NB4 (cell line): ENCODE data around the gene TENM4.

ENCODE experiments used
- DNase-seq: peaks from one replicate; pipeline ENCODE4 v3.0.0; 2010; ENCODE audit warnings: low read depth
- H3K4me3 ChIP-seq: one replicate; pipeline ENCODE4 v1.5.1; 2011; ENCODE audit warnings: mild to moderate bottlenecking, low read depth, low read length, moderate library complexity
- MYC ChIP-seq: IDR thresholded peaks from 2 replicates; pipeline ENCODE4 v1.6.1; 2011; ENCODE audit warnings: low read depth, low read length
- POLR2A ChIP-seq: IDR thresholded peaks from 2 replicates; pipeline ENCODE4 v1.6.1; 2011; ENCODE audit warnings: mild to moderate bottlenecking; ENCODE audit not compliant: insufficient read length; ENCODE audit errors: extremely low read depth
- TF ChIP-seq, protein P1 (sequence below): IDR thresholded peaks from one replicate; pipeline ENCODE4 v1.5.1; 2012; ENCODE audit warnings: low read depth, low read length
- TF ChIP-seq, protein P2 (sequence below): IDR thresholded peaks from 2 replicates; pipeline ENCODE4 v1.6.1; 2011; ENCODE audit warnings: low read depth, low read length

TENM4 gene

DNA sequence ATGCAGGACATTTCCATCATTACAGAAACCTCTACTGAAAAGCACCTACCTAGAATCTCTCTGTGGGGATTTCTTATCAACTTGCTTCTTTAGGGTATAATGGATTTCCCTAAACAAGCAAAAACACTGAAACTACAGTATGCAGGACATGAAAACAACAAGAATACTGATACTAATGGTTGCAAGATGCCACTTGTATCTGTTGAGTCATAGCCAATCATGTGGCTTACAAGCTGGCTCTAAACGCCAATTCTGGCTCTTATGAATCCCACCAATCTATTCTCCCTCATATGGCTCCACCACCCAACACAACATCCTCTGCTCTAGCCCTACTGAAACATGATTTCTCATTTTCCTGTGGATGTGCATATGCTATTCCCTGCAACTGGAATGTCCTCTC is 22.6 kb downstream of the TENM4 start:
- H3K4me3 ChIP-seq = no peak overlapping the region
- no peak for DNase-seq
- TF ChIP-seq POLR2A = no peak

DNA sequence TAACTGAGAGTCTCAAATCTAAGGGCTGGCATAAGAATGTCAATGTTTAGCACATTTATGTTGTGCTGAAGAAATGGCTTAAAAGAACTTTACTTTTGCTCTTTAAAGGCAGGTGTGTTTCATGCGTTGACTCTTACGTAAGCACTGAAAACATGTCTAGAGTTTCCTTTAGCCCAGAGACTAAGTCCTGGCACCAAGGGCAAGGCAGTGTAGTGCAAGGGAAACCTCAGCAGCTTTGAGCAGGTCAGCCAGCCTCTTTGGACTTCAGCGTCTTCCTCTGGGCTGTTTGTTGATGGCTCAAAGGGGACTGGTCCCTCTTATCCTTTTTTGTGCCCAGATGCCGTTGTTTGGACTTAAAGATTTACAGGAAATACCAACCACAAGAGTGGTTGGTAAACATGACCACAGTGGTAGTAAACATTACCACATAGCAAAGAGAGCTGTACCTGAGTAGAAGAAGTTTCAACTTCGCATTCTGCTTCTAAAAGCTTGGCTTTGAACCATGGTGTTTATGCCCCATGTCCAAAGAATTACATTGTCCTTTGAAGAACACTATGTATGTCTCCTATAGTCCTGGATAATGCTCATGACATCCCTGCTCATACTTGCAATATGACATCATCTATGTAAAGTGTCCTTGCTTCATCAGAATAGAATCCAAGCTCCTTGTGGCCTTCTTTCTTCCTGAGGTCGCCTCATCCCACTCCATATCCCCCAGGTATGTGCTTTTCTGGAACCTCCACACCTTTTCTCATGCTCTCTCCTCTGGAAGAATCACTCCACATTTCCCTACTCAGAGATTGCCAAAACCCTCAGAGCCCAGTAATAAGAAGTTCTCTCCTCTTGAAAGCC is 23.5 kb downstream of the TENM4 start:
- TF ChIP-seq POLR2A (no peak), MYC (no peak)
- no peak for DNase-seq
- H3K4me3 ChIP-seq = no peak overlapping the region

DNA sequence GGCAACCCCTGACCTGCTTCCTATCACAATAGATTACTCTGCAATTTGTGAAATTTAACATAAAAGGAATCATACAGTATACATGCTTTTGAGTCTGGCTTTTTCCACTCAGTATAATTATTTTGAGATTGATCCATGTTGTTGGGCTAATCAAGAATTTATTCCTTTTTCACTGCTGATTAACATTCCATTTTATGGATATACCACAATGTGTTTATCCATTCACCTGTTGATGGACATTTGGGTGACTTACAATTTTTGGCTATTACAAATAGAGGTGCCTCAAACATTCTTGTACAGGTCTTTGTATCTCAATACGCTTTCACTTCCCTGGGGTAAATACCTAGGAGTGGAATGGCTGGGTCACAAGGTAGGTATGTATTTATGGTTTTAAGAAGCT is 24.9 kb downstream of the TENM4 start:
- DNase-seq = no peak
- H3K4me3 ChIP-seq = no peak overlapping the region
- TF ChIP-seq, protein P1, sequence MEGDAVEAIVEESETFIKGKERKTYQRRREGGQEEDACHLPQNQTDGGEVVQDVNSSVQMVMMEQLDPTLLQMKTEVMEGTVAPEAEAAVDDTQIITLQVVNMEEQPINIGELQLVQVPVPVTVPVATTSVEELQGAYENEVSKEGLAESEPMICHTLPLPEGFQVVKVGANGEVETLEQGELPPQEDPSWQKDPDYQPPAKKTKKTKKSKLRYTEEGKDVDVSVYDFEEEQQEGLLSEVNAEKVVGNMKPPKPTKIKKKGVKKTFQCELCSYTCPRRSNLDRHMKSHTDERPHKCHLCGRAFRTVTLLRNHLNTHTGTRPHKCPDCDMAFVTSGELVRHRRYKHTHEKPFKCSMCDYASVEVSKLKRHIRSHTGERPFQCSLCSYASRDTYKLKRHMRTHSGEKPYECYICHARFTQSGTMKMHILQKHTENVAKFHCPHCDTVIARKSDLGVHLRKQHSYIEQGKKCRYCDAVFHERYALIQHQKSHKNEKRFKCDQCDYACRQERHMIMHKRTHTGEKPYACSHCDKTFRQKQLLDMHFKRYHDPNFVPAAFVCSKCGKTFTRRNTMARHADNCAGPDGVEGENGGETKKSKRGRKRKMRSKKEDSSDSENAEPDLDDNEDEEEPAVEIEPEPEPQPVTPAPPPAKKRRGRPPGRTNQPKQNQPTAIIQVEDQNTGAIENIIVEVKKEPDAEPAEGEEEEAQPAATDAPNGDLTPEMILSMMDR = no peak
- TF ChIP-seq, protein P2, sequence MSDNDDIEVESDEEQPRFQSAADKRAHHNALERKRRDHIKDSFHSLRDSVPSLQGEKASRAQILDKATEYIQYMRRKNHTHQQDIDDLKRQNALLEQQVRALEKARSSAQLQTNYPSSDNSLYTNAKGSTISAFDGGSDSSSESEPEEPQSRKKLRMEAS = no peak
- TF ChIP-seq MYC (no peak), POLR2A (no peak)

DNA sequence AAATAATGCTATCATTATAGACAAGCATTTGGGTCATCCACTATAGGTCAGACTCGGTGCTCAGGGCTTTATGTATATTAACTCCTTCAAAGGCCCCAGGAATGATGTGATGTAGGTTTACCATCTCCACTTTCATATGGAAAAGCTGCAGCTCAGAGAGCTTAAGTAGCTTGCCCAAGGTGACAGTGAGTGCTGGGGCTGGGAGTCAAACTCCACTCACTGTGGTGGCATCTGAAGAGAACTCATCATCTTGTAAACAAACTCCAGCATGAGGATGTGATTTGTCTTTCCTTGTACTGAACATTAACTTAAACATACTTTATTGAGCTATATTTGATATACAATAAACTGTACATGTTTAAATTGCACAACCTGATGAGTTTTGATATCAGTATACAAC is 25.4 kb downstream of the TENM4 start:
- DNase-seq = no peak
- no peak for TF ChIP-seq POLR2A
- TF ChIP-seq, protein P1 = no peak
- TF ChIP-seq MYC = no peak
- TF ChIP-seq, protein P2 = no peak
- H3K4me3 ChIP-seq = no peak overlapping the region

DNA sequence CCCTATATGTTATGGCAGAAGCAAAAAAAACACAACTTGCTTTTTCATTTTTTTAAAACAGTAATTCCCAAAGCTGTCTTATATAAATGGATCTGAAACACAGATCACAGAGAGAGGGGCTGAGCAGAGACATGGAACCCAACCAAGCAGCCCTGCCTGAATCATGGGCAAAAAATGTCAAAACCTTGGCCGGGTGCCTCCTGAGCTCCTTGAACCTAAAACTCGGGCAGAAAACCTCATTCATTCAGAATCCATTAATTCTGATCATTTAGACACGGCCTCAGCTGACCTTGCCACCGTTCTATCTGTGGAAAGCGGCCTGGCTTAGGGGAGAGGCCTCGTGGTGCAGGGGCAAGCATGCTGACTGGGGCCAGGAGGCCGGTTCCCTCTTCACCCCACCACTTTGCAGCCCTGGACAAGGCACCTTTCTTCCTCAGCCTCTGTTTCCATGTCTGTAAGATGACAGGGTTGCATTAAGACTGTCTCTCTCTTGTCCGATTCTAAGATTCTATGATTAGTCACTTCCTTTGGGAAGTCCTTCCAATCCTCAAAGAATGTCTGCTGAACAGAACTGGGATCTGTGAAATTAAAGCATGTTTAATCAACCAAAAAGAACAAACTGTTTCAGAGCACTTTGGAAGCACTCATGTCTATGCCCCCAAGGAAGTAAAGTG is 26.0 kb downstream of the TENM4 start:
- H3K4me3 ChIP-seq = no peak overlapping the region
- TF ChIP-seq, protein P1 = no peak
- TF ChIP-seq POLR2A (no peak), MYC (no peak)
- TF ChIP-seq, protein P2 = no peak
- DNase-seq = no peak

DNA sequence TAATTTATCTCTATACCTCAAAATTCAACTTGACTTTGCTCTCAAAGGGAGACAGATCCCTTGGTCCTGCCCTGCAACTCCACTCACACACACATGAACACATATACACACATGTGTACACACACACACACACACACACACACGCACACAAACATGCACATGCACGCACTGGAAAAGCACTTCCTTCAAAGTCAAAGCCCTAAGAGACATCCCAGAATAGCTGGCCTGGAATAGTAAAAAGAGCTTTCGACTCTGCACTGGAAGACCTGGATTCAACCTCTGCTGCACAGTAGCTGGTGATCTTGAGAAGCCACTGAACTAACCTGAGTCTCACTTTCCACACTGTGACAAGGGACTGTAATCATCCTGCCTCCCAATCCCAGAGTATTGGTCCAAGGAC is 26.8 kb downstream of the TENM4 start:
- DNase-seq = no peak
- TF ChIP-seq MYC (no peak), POLR2A (no peak)
- TF ChIP-seq, protein P1 = no peak
- TF ChIP-seq, protein P2 = no peak

More for the DNA sequence above, 26.8 kb downstream of the TENM4 start:
- H3K4me3 ChIP-seq = no peak overlapping the region
